A204.1 (cell line): Measurements from ENCODE around the gene SPNS3.

Experiments used
- FAIRE-seq: peaks from 2 replicates; lab custom pipeline; 2012; peaks lifted over from hg19 to GRCh38; lab: Jason Lieb, UNC

SPNS3 gene

GRCh38 chr17:4490109-4490591, 56.4 kb downstream of the SPNS3 start:
- FAIRE-seq, result no peak

DNA sequence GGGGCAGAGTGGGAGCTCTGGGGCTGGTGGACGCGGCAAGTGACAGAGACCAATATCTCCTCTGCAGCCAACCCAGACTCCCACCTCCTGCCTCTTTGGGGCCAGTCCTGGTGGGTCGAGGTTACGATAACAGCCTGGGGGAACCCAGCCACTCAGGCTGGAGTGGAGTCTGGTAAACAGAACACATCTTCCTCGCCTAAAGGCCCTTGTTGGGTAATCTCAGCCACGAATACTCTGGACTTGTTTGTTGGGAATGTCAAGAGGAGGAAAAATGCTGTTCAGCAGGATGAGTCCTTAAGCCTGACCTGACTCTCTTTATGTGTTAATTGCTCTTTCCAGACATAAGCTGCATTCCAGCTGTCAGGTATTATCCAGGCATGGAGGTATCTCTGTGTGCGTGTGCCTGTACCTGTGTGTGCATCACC, 56.9 kb downstream of the SPNS3 start:
- FAIRE-seq, result no peak

DNA sequence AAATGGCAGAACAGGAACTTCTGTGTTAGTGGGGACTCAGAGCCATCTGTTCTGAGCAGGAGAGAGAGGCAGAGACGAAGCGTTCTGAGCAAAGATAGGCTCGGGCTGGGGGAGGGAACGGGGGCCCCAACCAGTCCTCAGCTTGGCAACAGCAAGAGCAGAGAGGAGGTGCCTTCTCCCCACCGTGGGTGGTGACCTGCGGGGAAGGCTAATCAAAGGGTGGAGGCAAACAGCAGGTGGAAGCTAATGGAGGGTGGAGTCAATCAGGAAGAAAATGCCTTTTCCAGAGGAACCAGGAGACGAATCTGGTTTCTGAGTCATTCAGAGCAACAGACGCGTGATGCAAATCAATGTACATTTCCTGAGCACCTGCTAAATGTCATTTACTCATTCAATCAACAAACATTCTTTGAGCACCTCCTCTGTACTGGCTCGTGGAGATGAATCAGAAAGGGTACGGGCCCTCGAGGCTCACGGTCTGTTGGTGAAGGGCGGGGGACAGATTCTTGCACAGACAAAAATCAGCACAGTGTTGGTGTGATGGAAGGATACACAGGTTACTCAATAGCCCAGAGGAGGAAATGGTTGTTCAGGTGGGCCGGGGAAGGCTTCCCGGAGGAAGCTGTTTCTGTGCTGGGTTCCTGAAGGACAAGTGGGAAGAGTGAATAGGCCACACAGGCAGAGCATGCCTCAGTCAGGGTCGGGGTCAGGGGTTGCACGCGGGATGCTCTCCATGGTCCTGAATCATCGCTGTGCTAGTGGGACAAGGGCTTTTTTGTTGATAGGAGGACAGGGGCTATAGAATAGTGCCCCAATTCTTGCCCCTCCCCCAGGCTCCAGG, 59.2 kb downstream of the SPNS3 start:
- FAIRE-seq, result no peak

DNA sequence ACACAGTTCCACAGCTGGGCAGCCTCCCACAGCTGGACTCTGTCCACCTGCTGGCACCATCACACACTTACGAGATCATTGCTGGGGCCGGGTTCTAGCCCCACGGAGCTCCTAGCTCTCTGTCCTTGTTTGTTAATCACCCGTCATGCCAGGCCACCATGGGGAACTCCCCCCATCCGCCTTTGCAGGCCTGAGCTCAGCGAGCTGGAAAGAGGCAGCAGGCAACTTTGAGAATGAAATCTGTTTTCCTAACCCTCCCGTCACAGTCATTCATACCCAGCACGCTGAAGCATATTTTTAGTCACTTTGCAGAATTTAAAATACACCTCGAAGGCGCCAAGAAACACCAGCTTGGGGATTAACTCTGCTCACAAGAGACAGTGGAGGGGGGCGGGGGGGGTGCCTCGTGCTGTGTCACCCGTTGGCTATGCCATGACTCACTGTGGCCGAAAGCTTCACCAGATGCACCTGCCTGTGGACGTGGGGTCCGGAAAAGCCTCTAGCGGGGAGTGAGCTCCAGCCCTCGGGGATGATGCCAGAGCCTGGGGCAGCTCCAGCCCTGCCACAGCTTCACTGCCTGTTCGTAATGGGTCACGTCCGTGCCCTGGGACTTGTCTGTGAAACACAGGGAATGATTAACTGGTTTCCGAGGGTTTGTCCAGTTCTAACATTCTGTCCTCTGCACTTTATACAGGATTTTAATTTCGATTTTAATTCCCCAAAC, 63.5 kb downstream of the SPNS3 start:
- no peak for FAIRE-seq

- FAIRE-seq, result no peak
These were observed 65.0 kb downstream of the SPNS3 start, which contains the start of gene SPNS2 for GRCh38 chr17:4498461-4499397. SPNS2 (plus strand) TSS chr17:4498881; CDS start chr17:4499048, 167 bp downstream.

GRCh38 chr17:4499431-4500190, 65.9 kb downstream of the SPNS3 start:
- FAIRE-seq, result no peak

- no peak for FAIRE-seq
These were observed 66.4 kb downstream of the SPNS3 start for GRCh38 chr17:4500191-4500571.

DNA sequence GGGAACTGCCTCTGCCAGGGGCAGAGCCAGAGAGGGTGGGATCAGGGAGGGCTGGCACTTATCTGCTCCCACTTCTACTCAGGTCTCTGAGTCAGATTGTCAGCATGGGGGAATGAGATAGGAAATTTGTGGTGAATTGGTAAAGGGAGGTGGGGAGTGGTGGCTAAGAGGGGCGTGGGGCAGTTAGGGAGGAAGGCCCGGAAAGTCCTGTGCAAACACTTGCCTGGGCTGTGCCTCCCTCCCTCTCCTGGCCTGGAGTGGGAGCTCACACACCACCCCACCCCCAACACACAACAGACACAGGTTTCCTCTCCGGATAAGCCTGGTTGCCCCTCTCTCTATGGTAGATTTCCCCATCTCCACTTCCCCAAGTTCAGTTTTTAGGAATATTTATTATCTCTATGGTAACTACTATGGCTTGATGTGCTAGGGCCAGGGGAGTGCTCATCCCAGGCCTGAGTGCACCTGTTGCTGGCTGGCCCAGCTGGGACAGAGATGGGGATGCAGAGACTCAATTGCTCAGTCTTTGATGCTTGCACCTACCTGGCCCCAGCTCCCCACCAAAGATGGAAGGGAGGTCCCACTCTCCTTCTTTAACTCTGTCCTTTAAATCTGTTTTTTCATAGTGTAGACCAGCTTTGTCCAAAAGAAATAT, 67.7 kb downstream of the SPNS3 start:
- FAIRE-seq, result no peak

DNA sequence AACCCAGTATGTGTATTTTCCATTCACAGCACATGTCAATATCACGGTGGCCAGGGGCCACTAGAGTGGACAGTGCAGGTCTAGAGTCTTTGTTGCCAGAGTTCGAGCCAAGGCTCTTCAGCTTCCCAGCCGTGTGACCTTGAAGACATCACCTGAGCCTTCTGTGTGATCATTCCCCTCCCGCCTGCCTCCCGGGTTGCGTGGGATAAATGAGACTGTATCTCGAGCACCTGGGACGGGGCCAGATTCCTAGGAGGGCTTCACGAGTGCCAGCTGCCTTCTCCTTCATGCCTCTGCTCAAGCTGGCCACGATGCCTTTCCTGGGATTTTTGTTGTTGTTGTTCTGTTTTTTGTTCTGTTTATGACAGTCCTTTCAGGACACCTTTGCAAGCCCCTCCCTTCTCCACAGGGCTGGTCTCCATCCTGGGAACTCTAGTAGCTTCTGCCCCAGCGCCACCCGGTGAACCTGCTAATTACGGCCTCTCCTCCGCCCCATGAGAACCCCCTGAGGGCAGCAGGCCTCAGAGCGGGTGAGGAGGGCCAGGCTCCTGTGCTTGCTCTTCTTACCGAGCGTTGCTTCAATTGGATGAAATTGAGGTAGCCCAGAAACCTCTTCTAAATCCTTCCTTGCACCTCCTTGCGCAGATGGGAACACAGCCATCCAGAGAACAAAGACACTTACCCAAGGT, 68.9 kb downstream of the SPNS3 start:
- FAIRE-seq, result no peak

DNA sequence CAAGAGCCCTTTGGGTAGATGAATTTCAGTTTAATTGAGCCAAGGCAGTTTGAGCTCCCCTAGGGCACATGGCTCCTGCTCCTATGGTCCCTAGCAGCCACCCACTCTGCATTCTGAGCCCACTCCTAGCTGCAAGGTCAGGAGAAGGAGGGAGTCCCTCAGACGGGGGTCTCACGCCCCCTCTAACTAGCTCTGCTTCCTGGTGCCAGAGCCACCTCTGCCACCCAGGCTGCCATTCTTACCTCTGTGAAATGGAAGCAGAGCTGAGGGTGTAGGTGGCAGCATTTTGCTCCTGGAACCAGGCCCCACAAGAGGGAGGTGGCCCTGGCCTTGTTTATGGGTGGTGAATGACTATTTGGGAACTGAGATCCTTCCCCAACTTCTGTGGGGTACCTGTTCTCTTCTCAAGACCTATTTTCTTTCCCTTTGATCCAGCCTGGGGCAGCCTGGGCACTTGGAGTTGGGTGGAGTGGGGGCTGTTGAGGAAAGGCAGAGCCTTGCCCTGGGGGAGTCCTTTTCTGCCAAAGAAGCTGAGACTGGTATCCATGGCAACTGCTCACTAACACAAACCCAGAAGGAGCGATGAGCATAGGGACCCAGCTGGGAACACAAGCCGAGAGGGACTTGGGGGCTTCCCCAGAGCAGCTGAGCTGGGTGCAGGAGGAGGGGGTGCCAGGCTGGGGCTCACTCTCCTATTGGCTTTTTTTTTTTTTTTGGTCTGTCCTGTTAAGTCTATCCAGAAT, 69.7 kb downstream of the SPNS3 start:
- no peak for FAIRE-seq

DNA sequence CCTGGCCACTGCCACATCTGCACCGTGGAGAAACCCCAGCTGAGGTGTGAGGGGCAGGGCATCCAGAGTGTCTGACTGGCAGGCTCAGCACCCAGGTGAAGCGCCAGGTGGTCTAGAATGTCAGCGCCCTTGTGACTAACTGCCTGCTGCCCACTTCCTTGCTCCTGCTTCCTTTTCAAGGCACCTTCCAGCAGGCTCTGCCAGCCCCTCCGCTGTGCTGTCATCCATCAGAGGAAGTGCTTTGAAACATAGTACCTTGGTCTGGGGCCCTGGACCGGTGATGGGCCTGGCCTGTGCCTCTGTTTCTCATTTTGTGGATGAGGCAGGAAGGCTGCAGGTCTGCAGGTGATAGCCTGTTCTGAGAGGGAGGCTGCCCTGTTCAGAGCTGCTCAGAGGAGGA, 70.4 kb downstream of the SPNS3 start:
- no peak for FAIRE-seq

DNA sequence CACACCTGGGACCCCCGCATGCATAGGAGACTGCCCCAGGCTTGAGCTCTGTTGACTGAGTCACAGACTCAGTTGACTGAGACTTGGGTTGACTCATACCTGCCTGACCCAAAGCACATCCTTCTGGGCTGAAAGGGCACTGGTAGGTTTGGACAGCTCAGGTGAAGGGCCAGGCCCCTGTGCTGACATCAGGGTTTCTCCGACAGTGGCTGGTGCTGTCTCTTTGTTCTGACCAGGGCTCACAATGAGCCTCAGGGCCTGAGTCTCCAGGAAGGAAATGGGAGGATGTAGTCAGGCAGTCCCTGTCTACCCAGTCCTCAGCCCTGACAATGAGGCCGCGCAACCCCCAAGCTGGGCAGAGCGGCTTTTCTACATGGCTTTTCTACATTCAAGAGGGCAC, 71.4 kb downstream of the SPNS3 start:
- no peak for FAIRE-seq

GRCh38 chr17:4506175-4506813, 72.6 kb downstream of the SPNS3 start:
- FAIRE-seq, result no peak

GRCh38 chr17:4506892-4507291, 73.2 kb downstream of the SPNS3 start:
- FAIRE-seq, result no peak

GRCh38 chr17:4507361-4508111, 73.8 kb downstream of the SPNS3 start:
- no peak for FAIRE-seq

DNA sequence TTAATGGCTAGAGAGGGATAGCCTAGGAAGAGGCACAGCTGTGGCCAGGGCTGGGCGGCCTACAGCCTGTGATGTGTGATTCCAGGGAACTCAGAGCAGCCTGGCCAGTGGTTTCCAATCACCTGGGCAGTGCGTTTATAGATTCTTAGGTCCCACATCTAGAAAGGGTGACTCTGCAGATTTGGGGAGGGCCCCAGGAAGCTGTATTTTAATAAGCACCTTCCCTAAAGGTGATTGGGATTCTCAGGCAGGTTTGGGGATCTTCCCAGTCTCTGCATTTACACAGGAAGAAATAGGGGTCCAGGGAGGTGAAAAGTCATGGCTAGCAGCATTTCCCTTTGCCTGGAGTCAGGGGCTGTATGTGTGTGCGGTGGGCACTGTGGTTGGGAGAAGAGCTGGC, 74.5 kb downstream of the SPNS3 start:
- no peak for FAIRE-seq

- no peak for FAIRE-seq
These were observed 75.7 kb downstream of the SPNS3 start for GRCh38 chr17:4509401-4509800.

DNA sequence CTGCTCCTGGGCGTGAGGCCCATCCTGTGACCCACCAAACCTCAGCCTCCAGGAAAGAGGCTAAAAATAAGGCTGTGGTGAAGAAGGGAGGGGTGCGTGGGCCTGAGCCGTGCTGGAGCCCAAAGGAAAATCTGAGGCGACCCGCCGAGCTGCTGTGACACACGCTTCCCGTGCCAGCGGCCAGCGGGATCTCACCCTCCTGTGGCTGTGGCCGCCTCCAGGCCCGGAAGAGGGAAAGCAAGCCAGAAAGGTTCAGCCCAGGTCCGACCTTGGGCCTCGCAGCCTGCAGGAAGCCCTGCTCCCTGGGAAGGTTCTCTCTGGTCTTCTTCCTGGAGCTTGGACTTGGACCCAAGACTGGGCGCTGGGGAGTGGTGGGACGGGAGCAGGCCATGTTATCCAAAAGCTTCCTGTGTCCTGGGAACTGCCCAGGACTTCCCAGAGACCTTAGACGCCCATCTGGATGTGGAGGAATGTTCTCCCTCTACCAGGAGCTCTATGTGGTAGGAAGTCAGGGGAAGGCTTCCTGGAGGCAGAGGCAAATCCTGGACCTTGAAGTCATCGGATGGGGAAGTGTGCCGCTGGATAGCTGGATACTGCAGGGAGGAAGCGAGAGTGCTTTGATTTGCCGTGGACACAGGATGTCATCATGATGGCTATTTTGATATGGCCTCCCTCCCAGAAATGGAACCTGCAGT, 76.3 kb downstream of the SPNS3 start:
- FAIRE-seq, result no peak
